ENCODE data around the gene GPC5.
"Not testable (repeated sequence)": the region's sequence is repeated elsewhere in the genome, so short reads cannot be mapped to it uniquely, and the experiment has no call there.

Gene GPC5

DNA sequence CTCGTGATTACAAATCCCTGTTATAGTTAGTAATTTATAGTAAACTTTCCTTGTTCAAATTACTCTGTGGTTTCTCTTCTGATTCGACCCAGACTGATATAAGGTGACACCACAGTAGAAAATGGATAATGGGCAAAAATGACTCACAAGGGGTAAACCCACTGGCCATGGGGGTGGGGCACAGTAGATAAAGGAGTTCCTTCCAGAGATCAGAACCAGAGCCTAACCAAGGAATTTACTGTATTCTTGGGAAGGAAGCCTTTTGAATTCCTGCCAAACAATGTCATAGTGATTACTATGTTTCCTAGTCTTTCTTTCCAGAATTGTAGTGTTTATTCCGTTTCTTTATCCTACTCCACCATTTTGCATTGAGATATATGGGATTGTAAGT, 29.0 kb upstream of the GPC5 start:
- peak; percentile 65 for DNase-seq (ENCODE audit: low read depth)

DNA sequence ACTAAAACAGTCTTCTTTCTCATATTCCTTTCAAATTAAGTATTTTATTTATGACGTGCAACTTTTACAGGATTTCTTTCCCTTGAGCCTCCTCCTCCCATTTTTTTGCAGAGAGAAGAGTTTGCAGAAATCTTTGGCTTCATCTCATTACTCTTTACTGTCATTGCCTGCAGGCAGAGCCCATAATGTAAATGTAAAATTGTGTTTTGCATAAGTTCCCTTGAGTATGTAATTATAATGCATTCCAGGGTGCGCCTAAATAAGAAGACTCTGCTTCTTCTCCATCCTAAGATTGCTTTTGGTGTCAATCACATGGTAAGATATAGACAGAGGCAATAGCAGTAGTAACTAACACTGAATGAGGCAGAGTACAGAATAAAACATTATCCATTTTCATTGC, 27.9 kb upstream of the GPC5 start:
- no peak for DNase-seq (ENCODE audit: low read depth)

DNA sequence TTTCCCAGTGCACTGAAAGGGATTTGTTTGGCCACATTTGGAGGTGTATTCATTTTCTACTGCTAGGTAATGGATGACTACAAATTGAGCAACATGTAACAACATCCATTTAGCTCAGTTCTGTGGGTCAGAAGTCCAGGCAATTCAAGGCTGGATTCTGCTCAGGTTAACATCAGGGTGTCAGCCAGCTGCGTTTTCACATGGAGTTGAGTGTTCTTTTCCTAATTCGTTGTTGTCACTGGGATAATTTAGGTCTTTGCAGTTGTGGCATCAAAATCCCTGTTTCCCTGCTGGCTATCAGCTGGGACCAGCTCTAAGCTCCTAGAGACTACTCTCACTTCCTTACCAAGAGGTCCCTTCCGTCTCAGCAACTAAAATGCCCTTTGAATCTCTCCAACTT, 25.5 kb upstream of the GPC5 start:
- DNase-seq (ENCODE audit: low read depth) = no peak

DNA sequence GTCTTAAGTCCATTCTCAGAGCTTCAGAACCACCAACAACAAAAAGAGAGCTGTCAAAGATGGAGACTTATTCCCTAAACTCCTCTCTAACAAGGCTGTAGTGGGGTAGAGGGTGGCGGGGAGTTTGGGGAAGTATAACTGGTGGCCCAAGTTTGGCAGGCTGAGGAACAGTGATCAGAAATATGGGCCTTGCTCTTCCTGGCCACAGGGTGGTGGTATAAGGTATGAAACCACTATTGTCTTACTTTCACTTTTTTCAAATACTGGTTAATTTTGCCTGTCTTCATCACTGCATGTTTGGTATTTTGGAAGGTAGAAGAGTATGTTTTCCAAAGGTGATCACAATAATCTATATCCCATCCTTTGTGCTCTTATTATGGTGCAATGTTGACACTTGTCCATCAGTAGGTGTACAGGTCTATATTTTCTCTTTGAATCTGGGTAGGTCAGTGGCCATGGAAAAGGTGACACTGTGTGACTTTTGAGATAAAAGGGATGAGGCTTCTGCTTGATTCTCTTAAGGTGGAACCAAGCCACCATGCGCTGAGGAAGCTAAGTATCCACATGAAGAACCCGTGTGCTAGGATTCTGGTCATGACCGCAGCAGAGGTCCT, 23.2 kb upstream of the GPC5 start:
- peak; percentile 20 for DNase-seq (ENCODE audit: low read depth)

DNA sequence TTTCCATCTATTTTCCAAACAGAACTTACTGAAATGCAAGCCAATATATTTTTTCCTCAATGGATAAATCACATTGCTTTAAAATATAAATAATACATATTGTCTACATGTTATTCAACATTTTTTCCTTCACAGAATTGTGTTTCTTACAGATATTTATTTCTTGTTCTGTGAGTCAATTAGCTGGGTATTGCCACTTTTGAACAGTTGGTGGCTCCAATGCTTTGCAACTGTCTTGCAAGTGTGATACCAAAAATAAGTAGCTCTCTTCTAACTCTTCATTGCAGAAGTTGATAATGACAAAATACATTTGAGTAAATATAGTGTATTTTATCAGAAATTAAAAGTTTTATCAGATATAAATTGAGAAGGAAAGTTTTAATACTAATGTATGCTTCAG, 17.1 kb upstream of the GPC5 start:
- DNase-seq (ENCODE audit: low read depth) = peak; percentile 12

DNA sequence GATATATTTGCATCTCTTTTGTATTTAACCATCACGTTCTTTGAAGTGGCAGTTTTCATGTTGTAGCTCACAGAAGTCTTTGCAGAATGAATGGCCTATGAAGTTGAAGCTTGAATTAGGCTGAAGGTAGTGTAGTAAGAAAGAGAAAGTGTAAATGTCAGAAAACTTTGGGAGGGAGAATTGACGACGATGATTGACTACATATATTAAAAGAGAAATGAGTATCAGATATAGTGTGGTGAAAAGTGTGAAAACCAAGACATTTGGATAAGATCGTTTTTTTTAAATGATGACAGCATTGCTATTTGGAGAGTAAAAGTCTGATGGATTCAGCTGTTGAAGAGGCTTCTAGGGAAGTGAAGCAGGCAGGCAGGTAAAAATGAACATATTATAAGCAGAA, 14.6 kb upstream of the GPC5 start:
- no peak for DNase-seq (ENCODE audit: low read depth)

DNA sequence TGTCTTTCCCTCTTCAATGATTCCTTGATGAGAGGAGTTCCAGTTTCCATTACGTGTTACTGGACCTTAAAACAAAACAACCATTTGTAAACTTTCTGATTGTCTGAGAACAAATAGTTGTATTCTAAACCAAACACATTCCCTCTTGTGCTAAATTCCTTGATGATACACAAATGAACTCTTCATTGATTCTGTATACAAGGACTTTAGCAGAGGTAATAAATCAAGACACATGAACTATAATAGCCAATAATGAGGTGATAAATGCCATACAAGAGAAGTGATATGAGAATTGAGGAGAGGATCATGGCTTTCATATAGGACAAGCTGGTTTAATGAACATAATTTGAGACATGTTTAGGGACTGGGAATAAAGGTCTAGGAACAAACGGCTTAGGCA, 13.5 kb upstream of the GPC5 start:
- no peak for DNase-seq (ENCODE audit: low read depth)

DNA sequence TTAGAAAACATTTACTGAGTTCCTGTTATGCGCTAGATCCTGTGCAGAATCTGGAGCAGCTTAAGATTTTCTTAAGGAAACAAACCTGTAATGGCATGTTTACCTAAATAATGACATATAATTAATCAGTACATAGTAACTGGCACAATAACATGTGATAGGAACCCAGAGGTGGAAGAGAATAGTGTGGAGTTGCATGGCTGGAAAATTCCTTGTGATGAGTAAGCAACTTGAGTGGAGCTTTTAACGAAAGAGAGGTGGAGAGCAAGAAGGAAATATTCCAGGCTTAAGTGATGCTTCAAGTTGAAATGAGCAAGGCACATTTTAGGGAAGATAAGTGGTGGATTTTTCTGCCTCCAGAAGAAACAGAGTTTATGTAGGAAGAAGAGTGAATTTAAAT, 9.2 kb upstream of the GPC5 start:
- DNase-seq (ENCODE audit: low read depth) = no peak

DNA sequence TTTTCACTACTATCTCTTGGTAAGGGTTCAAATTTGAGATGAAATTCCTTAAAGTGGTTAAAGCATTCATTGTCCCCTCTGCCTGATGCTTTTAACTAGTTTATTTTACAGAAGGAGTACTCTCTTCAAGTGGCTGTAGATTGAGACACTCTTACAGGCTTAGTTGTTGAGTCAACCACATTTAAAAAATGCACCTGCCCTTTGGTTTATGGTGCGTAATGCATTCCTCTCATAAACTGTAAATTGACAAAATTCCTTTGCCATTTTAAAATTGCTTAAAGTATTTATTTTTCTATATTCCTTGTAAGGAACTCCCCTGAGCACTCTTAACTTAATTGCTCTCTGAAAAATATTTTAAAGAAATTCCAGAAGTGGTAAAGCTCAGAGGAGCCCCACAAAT, 826 bp upstream of the GPC5 start:
- no peak for DNase-seq (ENCODE audit: low read depth)

DNA sequence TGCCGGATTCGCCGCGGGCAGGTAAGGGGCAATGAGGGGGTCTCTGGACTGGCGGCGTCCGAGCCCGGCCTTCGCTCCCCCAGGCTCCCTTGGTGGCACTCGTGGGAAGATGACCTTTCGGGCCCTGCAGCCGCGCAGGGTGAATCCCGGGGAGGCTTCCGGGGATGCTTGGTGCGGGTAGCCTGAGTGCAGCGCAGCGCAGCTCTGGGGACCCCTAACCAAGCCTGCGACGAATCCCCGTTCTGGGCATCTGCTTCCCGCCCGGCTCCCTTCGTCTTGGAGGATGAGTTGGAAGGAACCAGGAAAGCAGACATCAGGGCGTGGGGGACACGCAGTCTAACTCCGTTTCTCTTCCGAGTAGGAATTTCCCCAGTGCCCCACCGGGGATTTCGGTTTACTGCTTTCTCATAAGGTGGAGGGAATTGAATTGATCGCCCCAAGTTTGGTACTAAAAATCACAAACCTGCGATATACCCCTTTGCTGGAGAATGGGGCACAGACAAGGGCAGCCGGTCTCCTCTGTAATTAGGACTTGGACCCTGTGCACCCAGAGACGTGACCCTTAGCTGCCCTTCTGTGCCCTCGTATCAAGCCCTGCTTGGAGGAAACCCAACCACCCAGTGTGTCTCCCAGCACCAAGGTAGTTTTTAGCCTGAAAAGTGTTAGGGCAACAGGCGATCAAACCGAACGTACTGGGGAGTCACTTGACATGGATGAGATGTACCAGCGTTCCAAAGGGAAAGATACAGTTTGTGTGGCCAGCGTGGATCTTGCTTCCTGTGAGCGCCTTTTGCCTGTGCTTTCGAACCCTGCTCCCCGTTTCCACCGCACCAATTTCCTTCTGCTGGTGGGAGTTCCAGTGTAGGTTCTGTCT, 1.0 kb downstream of the GPC5 start:
- no peak for DNase-seq (ENCODE audit: low read depth)

DNA sequence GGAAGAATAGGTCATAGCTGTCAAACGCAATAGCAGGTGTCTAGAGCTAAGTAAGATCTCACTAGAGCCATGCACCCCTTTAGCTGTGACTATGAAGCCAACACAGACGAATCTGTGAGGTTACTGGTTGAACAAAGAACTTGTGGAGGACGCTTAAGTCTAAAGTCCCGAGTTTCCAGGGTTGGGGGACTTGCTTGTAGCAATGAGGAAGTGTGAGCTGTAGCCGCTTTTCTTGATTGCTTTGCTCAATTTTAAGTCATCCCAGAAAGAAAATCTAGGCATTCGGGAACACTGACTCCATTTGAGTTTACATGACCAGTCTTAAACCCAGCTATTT, 1.6 kb downstream of the GPC5 start:
- no peak for DNase-seq (ENCODE audit: low read depth)

DNA sequence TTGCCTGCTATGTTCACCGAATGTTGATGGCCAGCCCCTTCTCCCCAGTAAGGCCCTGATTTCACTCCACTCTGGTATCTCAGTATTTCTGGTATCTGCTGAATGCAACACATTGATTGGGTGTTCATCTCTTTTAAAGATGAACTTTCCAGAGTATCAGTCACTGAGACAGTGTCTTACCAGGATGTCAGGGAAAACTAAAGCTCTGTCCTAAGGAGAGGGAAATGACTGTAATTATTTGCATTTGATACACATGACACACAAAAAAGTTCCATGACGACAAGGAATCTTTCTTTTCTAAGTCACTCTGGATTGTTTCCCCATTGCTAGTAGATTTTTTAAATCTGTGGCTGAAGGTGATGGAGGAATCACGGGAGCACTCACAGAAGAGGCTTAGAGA, 2.2 kb downstream of the GPC5 start:
- no peak for DNase-seq (ENCODE audit: low read depth)

DNA sequence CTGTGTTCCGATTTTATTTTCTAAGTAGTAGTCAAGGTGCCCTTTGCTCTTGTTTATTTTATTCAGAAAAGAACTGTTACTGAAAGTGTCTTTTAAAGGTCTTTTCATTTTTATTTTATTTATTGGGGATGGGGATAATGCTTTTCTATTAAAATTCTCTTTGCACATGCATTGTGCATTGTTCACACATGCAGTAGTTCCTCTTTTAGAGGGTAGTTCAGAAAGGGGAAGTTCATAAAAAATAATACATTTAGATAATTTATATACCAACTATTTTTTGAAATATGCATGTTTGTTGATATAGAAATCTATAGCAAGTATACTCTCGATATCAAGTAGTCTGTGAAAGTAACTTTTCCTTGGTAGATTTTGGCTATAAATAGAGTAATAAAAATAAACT, 3.5 kb downstream of the GPC5 start:
- DNase-seq (ENCODE audit: low read depth) = no peak

DNA sequence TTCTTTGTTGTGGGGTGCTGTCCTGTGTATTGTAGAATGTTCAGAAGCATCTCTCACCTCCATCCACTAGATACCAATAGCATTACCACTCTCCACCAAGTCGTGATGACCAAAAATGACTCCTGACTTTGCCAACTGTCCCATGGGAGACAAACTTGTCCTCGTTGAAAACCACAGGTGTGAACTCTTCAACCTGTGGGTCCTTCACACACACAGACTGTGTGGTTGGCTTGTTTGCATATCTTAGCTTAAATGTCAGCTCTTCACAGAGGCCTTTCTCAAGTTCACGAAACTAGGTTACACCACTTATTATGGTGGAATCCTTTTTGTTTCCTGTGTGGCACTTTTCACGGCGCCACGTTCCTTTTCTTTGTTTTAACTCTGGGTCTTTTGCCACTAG, 6.8 kb downstream of the GPC5 start:
- no peak for DNase-seq (ENCODE audit: low read depth)

DNA sequence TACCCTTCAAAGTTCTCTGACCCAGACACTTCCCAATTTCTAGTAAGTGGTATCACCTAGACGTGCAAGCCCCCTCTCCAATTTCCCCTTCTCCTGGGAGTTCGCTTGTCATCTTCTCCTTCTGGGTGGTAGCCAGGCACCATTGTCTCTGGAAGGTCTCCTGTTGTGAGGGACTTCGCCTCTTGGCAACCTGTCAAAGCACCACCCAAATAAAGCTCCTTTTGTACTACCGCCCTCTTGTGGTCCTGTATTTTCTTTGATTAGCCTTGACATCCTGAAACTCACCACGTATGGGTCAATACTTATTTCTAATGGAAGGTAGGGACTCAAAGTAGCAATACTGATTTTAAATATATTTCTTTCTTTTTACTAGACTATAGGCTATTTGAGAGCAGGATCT, 8.2 kb downstream of the GPC5 start:
- DNase-seq (ENCODE audit: low read depth) = peak; percentile 48

DNA sequence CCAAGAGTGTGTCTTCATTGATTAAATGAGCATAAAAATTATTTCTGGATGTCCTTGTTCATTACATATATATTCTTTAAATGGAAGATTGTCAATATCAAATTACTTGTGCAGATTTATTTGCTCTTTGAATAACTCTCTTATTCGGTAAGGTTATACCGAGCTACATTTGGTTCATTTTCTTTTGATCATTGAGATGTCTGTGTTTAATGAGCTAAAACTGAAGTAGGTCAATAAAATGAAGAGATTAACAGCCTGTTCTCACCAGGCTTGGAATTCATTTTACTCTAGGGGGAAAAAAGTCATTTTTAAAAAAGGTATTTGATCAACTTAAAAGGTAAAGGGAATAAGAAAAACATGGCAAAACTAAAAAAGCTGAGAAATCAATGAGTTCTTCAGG, 10.6 kb downstream of the GPC5 start:
- DNase-seq (ENCODE audit: low read depth) = no peak

DNA sequence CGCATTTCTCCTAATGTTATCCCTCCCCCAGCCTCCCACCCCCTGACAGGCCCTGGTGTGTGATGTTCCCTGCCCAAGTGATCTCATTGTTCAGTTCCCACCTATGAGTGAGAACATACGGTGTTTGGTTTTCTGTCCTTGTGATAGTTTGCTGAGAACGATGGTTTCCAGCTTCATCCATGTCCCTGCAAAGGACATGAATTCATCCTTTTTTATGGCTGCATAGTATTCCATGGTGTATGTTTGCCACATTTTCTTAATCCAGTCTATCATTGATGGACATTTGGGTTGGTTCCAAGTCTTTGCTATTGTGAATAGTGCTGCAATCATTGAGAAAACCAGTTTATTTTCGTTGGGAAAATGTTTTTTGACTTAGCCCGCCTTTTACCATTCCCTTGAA, 18.2 kb downstream of the GPC5 start:
- DNase-seq (ENCODE audit: low read depth) = not testable (repeated sequence)

DNA sequence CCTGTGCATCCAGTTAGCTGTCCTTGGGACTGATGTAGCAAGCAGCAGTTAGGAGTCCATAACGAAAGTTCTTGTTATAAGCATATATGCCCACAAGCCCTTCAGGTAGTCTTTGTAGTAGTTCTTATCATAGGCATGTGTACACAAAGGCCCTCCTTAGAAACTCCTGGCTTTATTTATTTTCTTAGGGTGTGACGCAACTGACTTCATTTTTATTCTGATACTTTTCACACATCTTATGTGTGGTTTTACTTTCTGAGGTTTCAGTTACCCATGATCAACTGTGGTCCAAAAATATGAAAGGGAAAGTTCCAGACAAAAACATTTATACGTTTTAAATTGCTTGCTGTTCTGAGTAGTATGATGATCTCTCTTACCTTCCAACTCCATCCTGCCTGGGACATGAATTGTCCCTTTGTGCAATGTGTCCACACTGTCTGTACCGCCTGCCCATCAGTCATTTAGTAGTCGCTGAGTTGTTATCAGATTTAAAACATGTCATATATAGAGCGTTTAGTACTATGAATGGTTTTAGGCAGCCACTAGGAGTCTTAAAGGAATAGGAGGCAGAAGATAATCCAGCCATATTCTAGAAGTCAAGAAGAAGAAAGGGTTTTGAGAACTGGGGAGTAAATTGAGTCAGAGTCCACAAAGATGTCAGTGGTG, 19.4 kb downstream of the GPC5 start:
- DNase-seq (ENCODE audit: low read depth) = no peak

DNA sequence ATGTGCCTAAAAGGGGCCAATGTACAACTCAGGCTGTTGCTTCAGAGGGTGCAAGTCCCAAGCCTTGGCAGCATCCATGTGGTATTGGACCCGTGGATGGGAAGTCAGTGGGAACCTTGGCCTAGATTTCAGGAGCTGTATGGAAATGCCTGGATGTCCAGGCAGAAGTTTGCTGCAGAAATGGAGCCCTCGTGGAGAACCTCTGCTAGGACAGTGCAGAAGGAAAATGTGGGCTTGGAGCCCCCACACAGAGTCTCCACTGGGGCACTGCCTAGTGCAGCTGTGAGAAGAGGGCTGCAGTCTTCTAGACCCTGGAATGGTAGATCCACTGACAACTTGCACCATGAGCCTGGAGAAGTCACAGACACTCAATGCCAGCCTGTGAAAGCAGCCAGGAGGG, 28.5 kb downstream of the GPC5 start:
- DNase-seq (ENCODE audit: low read depth) = no peak

DNA sequence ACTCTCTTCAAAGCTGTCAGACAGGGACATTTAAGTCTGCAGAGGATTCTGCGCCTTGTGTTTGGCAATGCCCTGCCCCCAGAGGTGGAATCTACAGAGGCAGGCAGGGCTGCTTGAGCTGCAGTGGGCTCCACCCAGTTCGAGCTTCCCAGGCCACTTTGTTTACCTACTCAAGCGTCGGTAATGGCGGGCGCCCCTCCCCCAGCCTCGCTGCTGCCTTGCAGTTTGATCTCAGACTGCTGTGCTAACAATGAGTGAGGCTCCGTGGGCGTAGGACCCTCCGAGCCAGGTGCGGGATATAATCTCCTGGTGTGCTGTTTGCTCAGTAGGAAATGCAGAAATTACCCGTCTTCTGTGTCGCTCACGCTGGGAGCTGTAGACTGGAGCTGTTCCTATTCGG, 40.3 kb downstream of the GPC5 start:
- not testable (repeated sequence) for DNase-seq (ENCODE audit: low read depth)

DNA sequence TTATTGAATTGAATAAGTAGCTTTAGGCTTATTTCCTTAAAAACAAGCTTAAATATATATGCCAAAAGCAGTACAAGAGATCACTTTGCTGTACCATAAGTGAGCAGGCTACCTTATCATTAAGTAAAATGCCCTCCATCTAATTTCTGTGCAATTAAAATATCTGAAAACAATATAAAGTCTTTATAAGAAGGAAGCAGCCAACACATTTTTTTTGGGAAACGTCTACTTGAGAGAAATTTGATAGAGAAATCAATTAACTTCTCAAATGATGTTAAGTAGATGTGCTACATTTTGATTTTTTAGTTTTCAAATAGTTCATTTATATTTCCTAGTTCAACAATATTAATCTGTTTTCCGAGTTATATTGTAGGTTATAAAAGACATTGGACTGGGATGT, 52.5 kb downstream of the GPC5 start:
- no peak for DNase-seq (ENCODE audit: low read depth)

DNA sequence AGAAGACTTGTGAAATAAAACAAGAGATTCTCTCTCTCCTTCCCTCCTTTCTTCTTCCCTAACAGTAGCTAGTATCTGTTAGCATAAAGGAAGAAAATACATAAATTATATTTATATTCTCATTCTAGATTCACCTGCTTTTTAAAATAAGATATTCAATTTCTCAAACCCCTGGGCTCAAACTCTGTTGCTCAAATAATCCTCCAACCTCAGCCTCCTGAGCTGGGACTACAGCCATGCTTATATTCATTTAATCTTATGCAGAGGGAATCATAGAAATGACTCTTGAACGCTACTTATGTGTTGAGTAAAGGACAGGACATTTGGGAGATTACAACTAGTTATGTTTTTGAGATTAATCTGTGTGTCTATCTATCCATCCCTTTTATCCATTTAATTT, 56.2 kb downstream of the GPC5 start:
- no peak for DNase-seq (ENCODE audit: low read depth)

DNA sequence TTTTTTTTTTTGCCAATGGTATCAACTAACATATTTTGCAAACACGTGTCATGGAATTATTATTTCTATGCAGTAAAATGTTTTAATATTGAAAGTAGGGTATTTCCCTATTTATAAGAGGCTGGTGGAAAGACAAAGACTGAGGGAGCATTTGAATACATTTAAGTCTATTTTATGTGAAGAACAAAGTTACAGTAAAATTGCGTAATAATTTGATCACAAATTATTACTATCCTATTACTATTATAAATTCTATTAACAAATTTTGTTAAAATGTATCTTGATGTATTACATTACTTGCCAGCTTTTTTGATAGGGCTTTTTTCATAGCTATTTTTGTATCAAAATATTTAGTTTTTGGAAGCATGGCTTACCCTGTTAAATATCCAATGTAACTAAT, 58.4 kb downstream of the GPC5 start:
- DNase-seq (ENCODE audit: low read depth) = no peak

DNA sequence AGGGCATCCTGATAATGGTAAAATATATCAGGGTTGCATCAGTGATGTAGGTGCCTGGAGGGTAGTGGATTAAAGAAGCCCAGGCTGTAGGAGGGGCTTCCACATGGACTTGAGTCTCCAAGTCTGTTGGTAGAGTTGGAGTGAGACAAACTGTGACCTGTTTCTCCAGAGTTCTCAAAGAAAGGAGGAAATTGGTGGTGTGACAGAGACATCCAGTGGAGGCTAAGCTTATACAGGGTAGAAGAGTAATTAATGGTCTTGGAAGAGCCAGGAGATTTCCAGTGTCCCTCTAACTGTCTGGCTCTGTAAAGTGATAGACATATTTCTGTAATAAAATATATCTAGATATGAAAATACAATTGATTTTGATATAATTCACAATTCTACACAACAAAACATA, 61.1 kb downstream of the GPC5 start:
- DNase-seq (ENCODE audit: low read depth) = no peak

Measured in EH (cell line).